Stimulated activated CD4-positive, alpha-beta T cell treated with anti-CD3 and anti-CD28 coated beads, TNF-alpha, amount 100 ng/mL, for 1 hour (primary cell): ENCODE data around the gene HDHD3.
"Not testable (repeated sequence)": the region's sequence is repeated elsewhere in the genome, so short reads cannot be mapped to it uniquely, and the experiment has no call there.

Experiments
- DNase-seq, 3 donors: peaks; one replicate each; pipeline ENCODE4 v3.0.0-alpha.2; 2020; ENCODE audit warnings: low read depth in 3 of 3, low spot score in 1 of 3

The HDHD3 gene

GRCh38 chr9:113365652-113366051 lies 11.1 kb downstream of the HDHD3 start:
- not testable (repeated sequence) for DNase-seq

DNA sequence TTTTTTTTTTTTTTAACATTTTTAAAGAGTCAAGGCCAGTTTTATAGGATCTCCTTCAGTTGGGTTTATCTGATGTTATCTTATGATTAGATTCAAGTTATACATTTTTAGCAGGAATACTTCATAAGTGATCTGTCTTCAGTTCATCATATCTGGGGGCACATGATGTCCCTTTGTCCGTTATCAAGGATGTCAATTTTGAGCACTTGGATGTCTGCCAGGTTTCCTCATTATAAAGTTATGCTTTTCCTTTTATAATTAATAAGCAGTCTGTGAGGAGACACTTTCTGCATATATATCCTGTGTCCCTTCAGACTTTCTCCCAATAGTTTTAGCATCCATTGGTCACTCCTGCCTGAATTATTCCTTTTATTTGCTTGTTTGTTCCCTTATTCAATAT lies 11.8 kb downstream of the HDHD3 start:
- DNase-seq: no peak

GRCh38 chr9:113363336-113363735 lies 13.4 kb downstream of the HDHD3 start:
- DNase-seq: no peak

DNA sequence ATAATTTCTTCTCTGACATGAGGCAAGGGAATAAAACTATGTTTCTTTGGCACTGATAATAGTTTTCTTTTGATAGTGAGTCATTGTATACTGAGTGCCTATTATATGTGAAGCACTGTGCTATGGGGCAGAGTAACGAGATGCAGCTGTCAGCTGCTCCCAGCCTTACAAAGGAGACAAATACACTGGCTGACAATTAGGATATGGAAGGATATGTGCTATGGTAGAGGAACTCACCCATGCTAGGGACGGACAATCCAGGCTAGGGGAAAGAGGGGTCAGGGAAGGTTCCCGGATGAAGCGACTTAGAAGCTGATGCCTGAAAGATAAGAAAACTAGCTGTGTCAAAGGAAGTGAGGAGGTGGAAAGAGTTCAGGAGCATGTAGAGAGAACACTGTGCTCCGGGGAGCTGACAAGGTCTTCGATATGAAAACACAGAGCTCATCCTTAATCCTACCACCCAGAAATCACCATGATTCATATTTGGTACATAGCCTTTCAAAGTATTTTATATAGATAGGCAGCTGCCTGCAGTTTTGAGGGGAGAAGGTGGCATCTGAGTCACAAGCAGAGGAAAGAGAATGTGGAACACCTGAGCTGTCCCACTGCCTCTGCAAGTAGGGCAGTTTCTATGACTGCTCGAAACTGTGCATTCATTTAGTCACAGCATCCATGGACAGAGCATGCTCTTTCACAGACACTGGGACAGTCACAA lies 15.3 kb downstream of the HDHD3 start:
- DNase-seq: no peak

DNA sequence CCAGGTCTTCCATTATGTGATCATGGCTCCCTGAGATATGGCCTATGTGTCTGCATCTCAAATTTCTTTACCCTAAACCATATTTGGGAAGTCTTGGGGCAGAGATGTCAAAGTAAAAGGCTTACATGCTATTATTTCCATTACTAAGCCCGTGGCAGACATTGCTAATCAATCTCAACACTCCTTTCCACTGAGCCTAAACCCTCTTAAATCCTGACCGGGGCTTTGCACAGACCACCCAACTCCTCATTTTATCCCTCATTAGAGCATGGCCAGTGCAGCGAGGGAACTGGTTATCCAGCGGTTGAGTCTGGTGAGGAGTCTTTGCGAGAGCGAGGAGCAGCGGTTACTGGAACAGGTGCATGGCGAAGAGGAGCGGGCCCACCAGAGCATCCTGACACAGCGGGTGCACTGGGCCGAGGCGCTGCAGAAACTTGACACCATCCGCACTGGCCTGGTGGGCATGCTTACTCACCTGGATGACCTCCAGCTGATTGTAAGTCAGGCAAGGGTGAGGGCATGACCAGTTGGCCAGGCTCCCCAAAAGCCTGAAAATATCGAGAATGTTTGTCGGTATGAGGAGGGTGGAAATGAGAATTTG lies 16.4 kb downstream of the HDHD3 start:
- no peak for DNase-seq

DNA sequence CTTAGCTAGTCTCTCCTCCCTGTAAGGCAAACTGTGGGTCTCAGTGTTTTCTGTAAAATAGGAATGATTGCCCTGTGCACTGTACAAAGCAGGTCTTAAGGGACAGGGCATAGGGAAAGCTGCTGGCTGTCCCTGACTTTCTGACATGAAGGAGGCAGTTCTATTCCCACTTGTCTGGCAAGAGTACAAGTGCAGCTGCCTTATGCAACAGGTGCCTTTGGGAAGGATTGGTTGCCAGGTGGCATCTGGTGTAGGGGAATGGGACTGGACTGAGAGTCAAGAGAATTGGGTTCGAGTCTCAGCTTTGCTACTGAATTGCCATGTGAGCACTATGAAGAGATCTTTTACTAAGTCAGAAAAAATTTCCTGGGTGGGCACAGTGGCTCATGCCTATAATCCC lies 17.4 kb downstream of the HDHD3 start:
- DNase-seq: no peak

- no peak for DNase-seq
Measured at GRCh38 chr9:113356686-113357292, 20.0 kb downstream of the HDHD3 start.

GRCh38 chr9:113355040-113355596 lies 21.7 kb downstream of the HDHD3 start:
- no peak for DNase-seq

GRCh38 chr9:113352411-113352810 lies 24.4 kb downstream of the HDHD3 start:
- no peak for DNase-seq

DNA sequence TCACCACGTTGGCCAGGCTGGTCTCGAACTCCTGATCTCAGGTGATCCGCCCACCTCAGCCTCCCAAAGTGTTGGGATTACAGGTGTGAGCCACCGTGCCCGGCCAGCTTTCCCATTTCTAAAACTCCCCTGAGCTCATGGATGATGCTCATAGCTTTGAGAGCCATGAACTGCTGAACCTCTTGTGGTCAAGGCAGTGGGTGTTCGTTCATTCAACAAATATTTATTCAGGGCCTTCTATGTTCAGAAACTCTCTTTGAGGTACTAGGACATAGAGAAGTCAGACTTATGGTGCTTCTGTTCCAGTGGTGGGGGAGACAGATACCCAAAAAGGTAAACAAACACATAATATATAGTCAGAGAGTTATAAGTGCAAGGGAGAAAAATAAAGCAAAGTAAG lies 24.8 kb downstream of the HDHD3 start:
- DNase-seq: no peak

GRCh38 chr9:113350937-113351336 lies 25.8 kb downstream of the HDHD3 start:
- no peak for DNase-seq

DNA sequence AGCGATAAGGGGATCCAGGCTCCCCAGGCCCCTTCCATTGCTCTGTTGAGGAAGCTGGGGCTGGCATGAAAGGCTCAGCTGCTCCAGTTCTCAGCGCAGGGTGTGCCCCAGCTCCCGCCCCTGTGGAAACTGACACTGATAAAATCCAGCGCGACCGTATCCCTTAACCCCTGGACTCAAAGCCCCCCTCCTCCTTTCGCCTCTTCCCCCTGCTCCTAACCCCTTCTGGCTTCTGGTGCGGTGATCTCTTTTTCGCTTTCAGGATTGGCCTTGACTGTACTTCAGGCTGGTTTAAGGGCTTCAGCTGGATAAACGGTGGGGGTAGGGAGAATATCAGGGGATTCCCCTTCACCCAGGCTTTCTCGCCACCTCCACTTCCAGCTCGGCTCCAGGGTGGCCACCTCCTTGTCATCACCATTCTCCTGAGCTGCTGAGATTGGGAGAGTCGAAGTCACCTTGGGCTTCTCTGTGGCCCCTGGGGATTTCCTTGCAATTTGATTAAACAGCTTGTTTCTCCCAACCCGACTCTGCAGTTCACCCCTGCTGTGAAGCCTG lies 26.6 kb downstream of the HDHD3 start:
- no peak for DNase-seq

- DNase-seq: peak in 2 of 3 donors; percentile 5 to 10
Measured at GRCh38 chr9:113349445-113350094, 27.2 kb downstream of the HDHD3 start, which contains the start of gene BSPRY. Gene BSPRY (plus strand): TSS chr9:113349541. CDS start chr9:113349580, 39 bp downstream.

- no peak for DNase-seq
Measured at GRCh38 chr9:113349066-113349444, 27.7 kb downstream of the HDHD3 start.

GRCh38 chr9:113348437-113348836 lies 28.3 kb downstream of the HDHD3 start:
- no peak for DNase-seq

DNA sequence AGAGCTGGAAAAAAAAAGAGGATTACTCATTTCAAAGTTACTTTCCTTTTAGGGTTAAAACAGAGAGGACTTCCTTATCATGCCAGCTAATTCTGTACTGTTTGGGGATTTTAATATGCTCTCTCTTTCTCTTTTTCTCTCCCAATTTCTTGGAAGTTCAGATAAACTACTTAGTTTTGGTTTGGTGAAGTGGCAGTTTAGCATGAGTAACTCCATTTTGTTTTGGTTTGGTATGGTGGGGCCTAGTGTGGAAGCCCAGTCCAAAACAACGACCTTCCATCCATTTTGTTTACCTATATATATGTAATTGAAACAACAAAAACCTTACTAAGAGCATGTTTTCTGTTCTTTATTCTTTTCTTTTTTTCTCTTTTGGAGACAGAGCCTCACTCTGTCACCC lies 31.1 kb downstream of the HDHD3 start:
- no peak for DNase-seq

DNA sequence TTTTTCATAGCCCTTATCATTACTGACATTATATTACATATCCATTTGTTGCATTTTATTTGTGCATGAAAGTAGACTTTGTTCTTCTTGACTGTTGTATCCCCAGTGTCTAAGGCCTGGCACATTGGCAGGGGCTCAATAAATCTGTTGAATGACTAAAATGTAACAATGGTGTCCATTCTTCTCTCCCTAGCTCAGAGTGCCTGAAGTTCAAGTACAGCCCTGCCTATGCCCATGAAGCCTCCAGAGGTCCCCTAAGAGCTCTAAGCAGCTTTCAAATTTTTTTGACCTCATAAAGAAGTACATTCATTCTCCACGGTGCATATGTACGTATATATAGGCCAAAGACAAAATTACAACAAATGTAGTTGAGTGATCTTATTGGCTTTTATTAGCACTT lies 31.6 kb downstream of the HDHD3 start:
- no peak for DNase-seq

- DNase-seq: no peak
Measured at GRCh38 chr9:113343732-113344231, 33.0 kb downstream of the HDHD3 start.

- DNase-seq: no peak
Measured at GRCh38 chr9:113341712-113342410, 34.9 kb downstream of the HDHD3 start.

GRCh38 chr9:113340011-113340699 lies 36.6 kb downstream of the HDHD3 start, which contains the start of gene WDR31:
Gene WDR31 (minus strand): TSS chr9:113340275. CDS start chr9:113332022, 8,253 bp downstream.
- DNase-seq: peak; percentile 38 to 79 (median 68)
